Colonic mucosa (tissue), 4 donors: Measurements from ENCODE around the gene CIB4. TPM values are rescaled to one million over a fixed set of nuclear protein-coding genes. Genes with fewer than 3 reads are reported as not detected.

ENCODE experiments used
- DNase-seq: peaks from one replicate; pipeline ENCODE4 v3.0.0-alpha.2; 2020
- H3K27ac ChIP-seq: fragments of 200-600 bp; one replicate; pipeline ENCODE4 v1.8.0; 2021
- H3K27me3 ChIP-seq: fragments of 200-600 bp; one replicate; pipeline ENCODE4 v1.8.0; 2021
- H3K36me3 ChIP-seq: fragments of 200-600 bp; one replicate; pipeline ENCODE4 v1.8.0; 2021
- H3K4me1 ChIP-seq: fragments of 200-600 bp; one replicate; pipeline ENCODE4 v1.8.0; 2021; ENCODE audit warnings: mild to moderate bottlenecking
- H3K4me3 ChIP-seq: fragments of 200-600 bp; one replicate; pipeline ENCODE4 v1.8.0; 2021
- H3K9ac ChIP-seq, 2 donors: one replicate each; pipeline ENCODE4 v1.7.0; 2013; ENCODE audit warnings: control low read depth in 2 of 2, low read depth in 2 of 2, low read length in 2 of 2
- H3K9me3 ChIP-seq: fragments of 200-600 bp; one replicate; pipeline ENCODE4 v1.8.0; 2021
- intact Hi-C: fragments of 100-400 bp; cut with DNase I; formaldehyde crosslinking; loops from one replicate; pipeline ENCODE4 v1.14.1; 2022
- total RNA-seq, 2 donors: library from RNA; stranded (reverse); fragmentation: NEBNext Ultra II Directional in 1 of 2; extraction: Animal tissue kit (Norgen Biotek cat#: 25700) in 1 of 2; gene quantifications; one replicate each; pipeline ENCODE4 v1.2.1, GENCODE V29; 2021
- TF ChIP-seq, protein P1 (sequence below): fragments of 200-600 bp; IDR thresholded peaks from one replicate; pipeline ENCODE4 v1.8.0; 2022; ENCODE audit warnings: antibody characterized with exemption, mild to moderate bottlenecking
- donor health status: healthy.
- donor health status: DM: no; HTN: no; CAD: no.
- donor health status: DM: no; HTN: no; CAD: no.

Gene CIB4
- total RNA-seq, 2 donors from 2014 or later, result not detected

DNA sequence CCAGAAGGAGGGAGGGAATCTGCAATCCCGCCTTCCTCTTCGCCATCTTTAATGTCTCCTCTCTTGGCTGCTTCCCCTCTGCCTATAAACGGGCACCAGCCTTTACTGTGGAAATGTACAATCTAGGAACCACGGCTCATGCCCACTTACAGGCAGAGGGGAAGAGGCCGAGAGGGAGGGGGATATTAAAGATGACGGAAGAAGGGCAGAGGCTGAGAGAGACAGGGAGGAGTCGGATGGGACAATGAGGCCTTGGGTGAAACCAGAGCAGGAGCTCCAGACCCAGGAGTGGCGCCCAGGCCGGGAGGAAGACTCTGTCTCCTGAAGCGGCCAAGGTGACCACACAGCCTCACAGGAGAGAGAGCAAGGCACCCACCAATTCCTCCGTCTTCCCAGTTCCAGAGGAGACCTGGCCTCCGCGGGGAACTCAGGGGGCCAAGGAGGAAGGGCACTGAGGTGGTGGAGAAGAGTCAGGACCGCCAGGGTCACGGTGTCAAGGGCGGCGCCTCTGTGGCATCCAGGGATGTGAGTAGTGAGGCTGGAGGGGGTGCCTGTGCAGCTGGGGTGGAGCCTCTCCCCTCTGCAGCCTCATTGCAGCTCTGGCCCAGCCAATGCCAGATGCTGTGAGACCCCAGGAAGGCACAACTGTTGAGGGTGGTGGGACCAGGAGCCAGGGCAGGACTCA lies 67.8 kb downstream of the CIB4 start:
- Histone ChIP-seq H3K4me1 (no peaks in the 10 kb centered on the region), H3K36me3 (no peaks in the 10 kb centered on the region), H3K9ac (no peak overlapping the region), H3K4me3 (no peak overlapping the region), H3K27me3 (no peaks in the 10 kb centered on the region), H3K27ac (no peak overlapping the region), H3K9me3 (no peaks in the 10 kb centered on the region)
- TF ChIP-seq, protein P1, sequence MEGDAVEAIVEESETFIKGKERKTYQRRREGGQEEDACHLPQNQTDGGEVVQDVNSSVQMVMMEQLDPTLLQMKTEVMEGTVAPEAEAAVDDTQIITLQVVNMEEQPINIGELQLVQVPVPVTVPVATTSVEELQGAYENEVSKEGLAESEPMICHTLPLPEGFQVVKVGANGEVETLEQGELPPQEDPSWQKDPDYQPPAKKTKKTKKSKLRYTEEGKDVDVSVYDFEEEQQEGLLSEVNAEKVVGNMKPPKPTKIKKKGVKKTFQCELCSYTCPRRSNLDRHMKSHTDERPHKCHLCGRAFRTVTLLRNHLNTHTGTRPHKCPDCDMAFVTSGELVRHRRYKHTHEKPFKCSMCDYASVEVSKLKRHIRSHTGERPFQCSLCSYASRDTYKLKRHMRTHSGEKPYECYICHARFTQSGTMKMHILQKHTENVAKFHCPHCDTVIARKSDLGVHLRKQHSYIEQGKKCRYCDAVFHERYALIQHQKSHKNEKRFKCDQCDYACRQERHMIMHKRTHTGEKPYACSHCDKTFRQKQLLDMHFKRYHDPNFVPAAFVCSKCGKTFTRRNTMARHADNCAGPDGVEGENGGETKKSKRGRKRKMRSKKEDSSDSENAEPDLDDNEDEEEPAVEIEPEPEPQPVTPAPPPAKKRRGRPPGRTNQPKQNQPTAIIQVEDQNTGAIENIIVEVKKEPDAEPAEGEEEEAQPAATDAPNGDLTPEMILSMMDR, result no peak
- intact Hi-C loops, result no loop called here
- DNase-seq, result no peak

GRCh38 chr2:26572591-26572990 lies 68.6 kb downstream of the CIB4 start:
- no peaks in the 10 kb centered on the region for H3K4me1 ChIP-seq
- TF ChIP-seq, protein P1, result no peak
- H3K9me3 ChIP-seq, result no peaks in the 10 kb centered on the region
- no peak for DNase-seq
- H3K27me3 ChIP-seq, result no peaks in the 10 kb centered on the region
- intact Hi-C loops, result no loop called here
- no peaks in the 10 kb centered on the region for H3K36me3 ChIP-seq
- no peak overlapping the region for H3K4me3 ChIP-seq
- H3K27ac ChIP-seq, result no peak overlapping the region
- H3K9ac ChIP-seq, result no peak overlapping the region

DNA sequence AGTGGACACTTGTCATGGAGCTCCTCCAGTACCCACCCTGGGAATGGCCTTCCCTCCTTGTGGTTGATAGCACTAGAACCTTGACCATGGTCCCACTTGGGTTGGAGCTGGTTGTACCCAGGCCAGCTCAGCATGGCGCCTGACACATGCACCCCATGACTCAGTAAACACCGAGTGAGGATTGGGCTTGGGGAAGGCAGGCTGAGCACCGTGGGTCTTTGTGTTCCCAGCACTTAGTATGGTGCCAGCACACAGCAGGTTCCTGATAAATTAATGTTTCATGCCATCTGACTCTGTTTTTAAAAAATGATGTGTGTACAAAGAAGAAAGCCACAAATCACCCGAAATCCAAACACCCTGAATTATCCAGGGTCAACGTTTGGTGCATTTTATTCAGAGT lies 69.8 kb downstream of the CIB4 start:
- H3K4me1 ChIP-seq, result no peaks in the 10 kb centered on the region
- H3K27me3 ChIP-seq, result no peaks in the 10 kb centered on the region
- intact Hi-C loops, result no loop called here
- H3K9me3 ChIP-seq, result no peaks in the 10 kb centered on the region
- TF ChIP-seq, protein P1, result no peak
- DNase-seq, result no peak
- no peak overlapping the region for H3K9ac ChIP-seq
- no peak overlapping the region for H3K4me3 ChIP-seq
- H3K27ac ChIP-seq, result no peak overlapping the region
- no peaks in the 10 kb centered on the region for H3K36me3 ChIP-seq

DNA sequence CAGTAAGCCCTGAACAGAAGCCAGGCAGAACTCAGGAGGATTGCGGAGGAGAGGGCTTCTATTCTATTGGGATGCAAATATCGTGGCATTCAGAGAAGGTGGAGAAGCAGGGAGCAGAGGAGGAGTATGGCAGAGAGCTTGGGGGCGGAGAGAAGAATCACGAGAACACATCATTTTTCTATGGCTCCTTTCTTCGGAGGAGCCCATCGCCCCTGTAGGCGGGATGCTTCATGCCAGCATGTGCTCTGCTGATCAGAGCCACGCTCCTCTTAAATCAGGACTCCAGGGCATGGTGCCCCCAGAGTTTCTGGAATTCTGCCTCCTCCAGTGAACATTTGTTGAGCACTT lies 71.1 kb downstream of the CIB4 start:
- H3K27ac ChIP-seq, result no peak overlapping the region
- no peak overlapping the region for H3K9ac ChIP-seq
- H3K4me1 ChIP-seq, result no peaks in the 10 kb centered on the region
- H3K36me3 ChIP-seq, result no peaks in the 10 kb centered on the region
- no peaks in the 10 kb centered on the region for H3K9me3 ChIP-seq
- no peak for DNase-seq
- H3K27me3 ChIP-seq, result no peaks in the 10 kb centered on the region
- intact Hi-C loops, result no loop called here
- TF ChIP-seq, protein P1, result no peak
- no peak overlapping the region for H3K4me3 ChIP-seq

GRCh38 chr2:26569216-26570082 lies 71.7 kb downstream of the CIB4 start:
- Histone ChIP-seq H3K4me1 (no peaks in the 10 kb centered on the region), H3K36me3 (no peaks in the 10 kb centered on the region), H3K9me3 (no peaks in the 10 kb centered on the region), H3K4me3 (no peak overlapping the region), H3K27ac (no peak overlapping the region), H3K9ac (no peak overlapping the region), H3K27me3 (no peaks in the 10 kb centered on the region)
- no peak for DNase-seq
- intact Hi-C loops, result no loop called here
- TF ChIP-seq, protein P1, result no peak
